IMR-90 (cell line): ENCODE results near the gene L1CAM. TPM values are rescaled to one million over a fixed set of nuclear protein-coding genes. Genes with fewer than 3 reads are reported as not detected.

Experiments used
- ATAC-seq: fragments of 200-7000 bp; cut with Tn5 transposase; 2 replicates; pipeline ENCODE4 v1.9.1; 2020; ENCODE audit warnings: low read depth, mild to moderate bottlenecking, moderate library complexity
- BruUV-seq: library from RNA; stranded (reverse); fragments of 400-500 nt; replicated peaks from 2 replicates; lab custom pipeline; 2021; lab: Mats Ljungman, UMichigan
- CTCF ChIA-PET: fragments of 300-600 bp; formaldehyde crosslinking; extraction: SDS; loops from one replicate; lab custom pipeline; 2021; ENCODE audit warnings: antibody characterized with exemption; lab: Yijun Ruan, JAX
- POLR2A ChIA-PET: fragments of 300-600 bp; sonication (Branson Sonifier 250); formaldehyde crosslinking; loops from one replicate; lab custom pipeline; 2022; ENCODE audit warnings: antibody characterized with exemption; ENCODE audit not compliant: unreplicated experiment; lab: Charles Lee
- DNase-seq: peaks from one replicate; pipeline ENCODE4 v3.0.0; 2013
- H2AFZ ChIP-seq: replicated peaks from 2 replicates; pipeline ENCODE3; 2013; ENCODE audit warnings: low read length, mild to moderate bottlenecking; ENCODE audit not compliant: poor library complexity
- H2AK5ac ChIP-seq: 2 replicates; pipeline ENCODE4 v1.6.1; 2013; ENCODE audit warnings: low read depth, low read length, inconsistent platforms
- H2AK9ac ChIP-seq: replicated peaks from 2 replicates; pipeline ENCODE3; 2013; ENCODE audit warnings: mild to moderate bottlenecking, low read depth, low read length, moderate library complexity; ENCODE audit not compliant: poor library complexity
- H2BK120ac ChIP-seq: 2 replicates; pipeline ENCODE4 v1.6.1; 2013; ENCODE audit warnings: low read depth, low read length, inconsistent platforms
- H2BK15ac ChIP-seq: 3 replicates; pipeline ENCODE4 v1.6.1; 2013; ENCODE audit warnings: low read depth, low read length, inconsistent platforms
- H2BK20ac ChIP-seq: 2 replicates; pipeline ENCODE4 v1.6.1; 2013; ENCODE audit warnings: low read depth, mild to moderate bottlenecking, inconsistent platforms, low read length, moderate library complexity
- H2BK5ac ChIP-seq: 2 replicates; pipeline ENCODE4 v1.6.1; 2013; ENCODE audit warnings: mild to moderate bottlenecking, low read depth, low read length, inconsistent platforms; ENCODE audit not compliant: poor library complexity, severe bottlenecking
- H3K14ac ChIP-seq: replicated peaks from 2 replicates; pipeline ENCODE4 v1.6.1; 2013; ENCODE audit warnings: low read depth, low read length, inconsistent platforms
- H3K18ac ChIP-seq: 2 replicates; pipeline ENCODE4 v1.6.1; 2013; ENCODE audit warnings: low read depth, low read length, control low read depth
- H3K23ac ChIP-seq: 2 replicates; pipeline ENCODE4 v1.6.1; 2013; ENCODE audit warnings: low read depth, low read length, inconsistent platforms
- H3K27ac ChIP-seq: 2 replicates; pipeline ENCODE4 v1.5.1; 2013; ENCODE audit warnings: mild to moderate bottlenecking, control low read depth, low read length; ENCODE audit not compliant: insufficient read depth
- H3K27me3 ChIP-seq: 2 replicates; pipeline ENCODE4 v1.6.1; 2013; ENCODE audit warnings: low read length; ENCODE audit not compliant: control insufficient read depth, insufficient read depth
- H3K36me3 ChIP-seq: 2 replicates; pipeline ENCODE4 v1.6.1; 2013; ENCODE audit warnings: low read length, mixed read lengths; ENCODE audit not compliant: control insufficient read depth, insufficient read depth
- H3K4ac ChIP-seq: 2 replicates; pipeline ENCODE4 v1.6.1; 2013; ENCODE audit warnings: low read depth, low read length, inconsistent platforms
- H3K4me1 ChIP-seq: 2 replicates; pipeline ENCODE4 v1.6.1; 2013; ENCODE audit warnings: low read length, mixed read lengths; ENCODE audit not compliant: control insufficient read depth, insufficient read depth
- H3K4me2 ChIP-seq: 2 replicates; pipeline ENCODE4 v1.6.1; 2013; ENCODE audit warnings: low read depth, mild to moderate bottlenecking, control low read depth, low read length, moderate library complexity
- H3K4me3 ChIP-seq: 2 replicates; pipeline ENCODE4 v1.5.1; 2013; ENCODE audit warnings: low read depth, mild to moderate bottlenecking, control low read depth, low read length, moderate library complexity; ENCODE audit not compliant: insufficient read depth
- H3K56ac ChIP-seq: 2 replicates; pipeline ENCODE4 v1.6.1; 2013; ENCODE audit warnings: low read length, inconsistent platforms; ENCODE audit not compliant: insufficient read depth; ENCODE audit errors: extremely low read depth
- H3K79me1 ChIP-seq, 2 experiments: 2 replicates each; pipeline ENCODE4 v1.6.1; 2013; ENCODE audit warnings: low read length in 2 of 2, inconsistent platforms in 1 of 2, low read depth in 1 of 2
- H3K9ac ChIP-seq: 2 replicates; pipeline ENCODE4 v1.6.1; 2013; ENCODE audit warnings: low read depth, low read length, control low read depth
- H3K9me1 ChIP-seq: 2 replicates; pipeline ENCODE4 v1.6.1; 2013; ENCODE audit warnings: low read length, inconsistent platforms; ENCODE audit not compliant: insufficient read depth
- H3K9me3 ChIP-seq: 2 replicates; pipeline ENCODE4 v1.6.1; 2013; ENCODE audit warnings: low read length; ENCODE audit not compliant: control insufficient read depth, insufficient read depth
- H4K20me1 ChIP-seq: 2 replicates; pipeline ENCODE4 v1.6.1; 2013; ENCODE audit warnings: low read length, inconsistent platforms; ENCODE audit not compliant: insufficient read depth
- H4K5ac ChIP-seq: 2 replicates; pipeline ENCODE4 v1.6.1; 2013; ENCODE audit warnings: mild to moderate bottlenecking, low read depth, low read length, control low read depth
- H4K8ac ChIP-seq, 2 experiments: 2 replicates each; pipeline ENCODE4 v1.6.1; 2013; ENCODE audit warnings: low read depth in 2 of 2, low read length in 2 of 2, control low read depth in 1 of 2, inconsistent platforms in 1 of 2
- H4K91ac ChIP-seq: 2 replicates; pipeline ENCODE4 v1.6.1; 2013; ENCODE audit warnings: low read depth, low read length, inconsistent platforms; ENCODE audit not compliant: insufficient read depth
- CHD1 ChIP-seq: IDR thresholded peaks from 2 replicates; pipeline ENCODE4 v1.6.1; 2012; ENCODE audit warnings: low read depth, low read length, improper control_type of control experiment
- FOS ChIP-seq: fragments of 150-350 bp; IDR thresholded peaks from 2 replicates; pipeline ENCODE4 v1.6.1; 2016; ENCODE audit warnings: low read depth, low read length
- MXI1 ChIP-seq: IDR thresholded peaks from 2 replicates; pipeline ENCODE4 v1.6.1; 2012; ENCODE audit warnings: low read depth, mild to moderate bottlenecking, low read length, moderate library complexity, borderline replicate concordance
- POLR2A ChIP-seq: IDR thresholded peaks from 2 replicates; pipeline ENCODE4 v1.6.1; 2012; ENCODE audit warnings: mild to moderate bottlenecking, low read depth, low read length
- RAD21 ChIP-seq: IDR thresholded peaks from 2 replicates; pipeline ENCODE4 v1.6.1; 2012; ENCODE audit warnings: low read length, improper control_type of control experiment
- SMC3 ChIP-seq: fragments of 150-350 bp; IDR thresholded peaks from 2 replicates; pipeline ENCODE4 v1.6.1; 2016; ENCODE audit warnings: low read depth, mild to moderate bottlenecking, antibody characterized with exemption, low read length, moderate library complexity
- WGBS, 2 experiments: methylation state at CpG; one replicate each; pipeline versions ENCODE4 v1.1.5 to v1.1.7; 2013; ENCODE audit warnings: missing lambda C conversion rate in 2 of 2; ENCODE audit not compliant: insufficient read length in 1 of 2; ENCODE audit errors: extremely low coverage in 2 of 2; 5-methylcytosine and 5-hydroxymethylcytosine counted together
- dilution Hi-C: fragments of 300-500 bp; cut with HindIII; formaldehyde crosslinking; loops from one replicate; pipeline ENCODE4 v1.14.3; 2018; ENCODE audit warnings: low sequenced_read_pairs; ENCODE audit not compliant: unreplicated experiment
- in situ Hi-C: fragments of 300-500 bp; cut with MboI; formaldehyde crosslinking; loops from 3 replicates; pipeline ENCODE4 v1.14.3; 2019; ENCODE audit warnings: low sequenced_read_pairs, inconsistent platforms, mixed read lengths
- intact Hi-C: fragments of 100-400 bp; cut with micrococcal nuclease; formaldehyde crosslinking; loops from 2 replicates; pipeline ENCODE4 v1.10.0; 2022
- polyA plus RNA-seq, 3 experiments: library from polyadenylated mRNA; depleted of rRNA; stranded (reverse); fragments of >200 nt; gene quantifications; 2 replicates each; pipeline ENCODE4 v1.2.3, GENCODE V29; 2012; ENCODE audit warnings: low replicate concordance in 1 of 3
- total RNA-seq: library from RNA; depleted of rRNA; stranded (reverse); fragments of >200 nt; gene quantifications from 2 replicates; pipeline ENCODE4 v1.2.3, GENCODE V29; 2012
- TF ChIP-seq, protein P1 (sequence below): conservative IDR thresholded peaks from 2 replicates; pipeline ENCODE4 v1.5.1; 2012; ENCODE audit warnings: mild to moderate bottlenecking, low read depth, low read length, improper control_type of control experiment
- TF ChIP-seq, protein P2 (sequence below): fragments of 150-350 bp; IDR thresholded peaks from 2 replicates; pipeline ENCODE4 v1.6.1; 2016; ENCODE audit warnings: low read depth, mild to moderate bottlenecking, low read length, moderate library complexity, borderline replicate concordance
- TF ChIP-seq, protein P3 (sequence below): fragments of 150-350 bp; IDR thresholded peaks from 2 replicates; pipeline ENCODE4 v1.6.1; 2017; ENCODE audit warnings: mild to moderate bottlenecking, antibody characterized with exemption, low read length, low read depth

The L1CAM gene
- total and polyA plus RNA-seq, 2 of the 4 experiments (the other 2 are of a cell fraction) = 0.36 to 1.9 TPM

GRCh38 chrX:153861733-153862310, 24.2 kb downstream of the L1CAM start:
- H4K5ac ChIP-seq = no peak overlapping the region
- no peak overlapping the region for H3K9ac ChIP-seq
- no TSS peak for BruUV-seq
- H3K23ac ChIP-seq = no peak overlapping the region
- ATAC-seq (no peak), DNase-seq (no peak)
- ChIA-PET CTCF (no interaction called here), POLR2A (no interaction called here)
- H3K27me3 ChIP-seq = peaks cover 30% of the 10 kb centered on the region; the same call in 1 of the 2 replicates
- H3K4me1 ChIP-seq = no peaks in the 10 kb centered on the region
- no peak overlapping the region for H3K4me3 ChIP-seq
- H4K20me1 ChIP-seq = no peaks in the 10 kb centered on the region
- no peak overlapping the region for H2BK15ac ChIP-seq
- dilution Hi-C loops (no loop called here), in situ Hi-C loops (no loop called here), intact Hi-C loops (no loop called here)
- no peak overlapping the region for H3K18ac ChIP-seq
- no peak overlapping the region for H2AFZ ChIP-seq
- H3K4me2 ChIP-seq = no peak overlapping the region
- no peak overlapping the region for H2AK5ac ChIP-seq
- no peak overlapping the region for H2BK20ac ChIP-seq
- peaks cover 6% of the 10 kb centered on the region for H3K9me3 ChIP-seq
- TF ChIP-seq MXI1 = no peak
- TF ChIP-seq, protein P1, sequence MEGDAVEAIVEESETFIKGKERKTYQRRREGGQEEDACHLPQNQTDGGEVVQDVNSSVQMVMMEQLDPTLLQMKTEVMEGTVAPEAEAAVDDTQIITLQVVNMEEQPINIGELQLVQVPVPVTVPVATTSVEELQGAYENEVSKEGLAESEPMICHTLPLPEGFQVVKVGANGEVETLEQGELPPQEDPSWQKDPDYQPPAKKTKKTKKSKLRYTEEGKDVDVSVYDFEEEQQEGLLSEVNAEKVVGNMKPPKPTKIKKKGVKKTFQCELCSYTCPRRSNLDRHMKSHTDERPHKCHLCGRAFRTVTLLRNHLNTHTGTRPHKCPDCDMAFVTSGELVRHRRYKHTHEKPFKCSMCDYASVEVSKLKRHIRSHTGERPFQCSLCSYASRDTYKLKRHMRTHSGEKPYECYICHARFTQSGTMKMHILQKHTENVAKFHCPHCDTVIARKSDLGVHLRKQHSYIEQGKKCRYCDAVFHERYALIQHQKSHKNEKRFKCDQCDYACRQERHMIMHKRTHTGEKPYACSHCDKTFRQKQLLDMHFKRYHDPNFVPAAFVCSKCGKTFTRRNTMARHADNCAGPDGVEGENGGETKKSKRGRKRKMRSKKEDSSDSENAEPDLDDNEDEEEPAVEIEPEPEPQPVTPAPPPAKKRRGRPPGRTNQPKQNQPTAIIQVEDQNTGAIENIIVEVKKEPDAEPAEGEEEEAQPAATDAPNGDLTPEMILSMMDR = no peak
- no peak for TF ChIP-seq FOS
- no peak for TF ChIP-seq CHD1
- TF ChIP-seq, protein P2, sequence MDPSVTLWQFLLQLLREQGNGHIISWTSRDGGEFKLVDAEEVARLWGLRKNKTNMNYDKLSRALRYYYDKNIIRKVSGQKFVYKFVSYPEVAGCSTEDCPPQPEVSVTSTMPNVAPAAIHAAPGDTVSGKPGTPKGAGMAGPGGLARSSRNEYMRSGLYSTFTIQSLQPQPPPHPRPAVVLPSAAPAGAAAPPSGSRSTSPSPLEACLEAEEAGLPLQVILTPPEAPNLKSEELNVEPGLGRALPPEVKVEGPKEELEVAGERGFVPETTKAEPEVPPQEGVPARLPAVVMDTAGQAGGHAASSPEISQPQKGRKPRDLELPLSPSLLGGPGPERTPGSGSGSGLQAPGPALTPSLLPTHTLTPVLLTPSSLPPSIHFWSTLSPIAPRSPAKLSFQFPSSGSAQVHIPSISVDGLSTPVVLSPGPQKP = no peak
- no peak for TF ChIP-seq SMC3
- TF ChIP-seq, protein P3, sequence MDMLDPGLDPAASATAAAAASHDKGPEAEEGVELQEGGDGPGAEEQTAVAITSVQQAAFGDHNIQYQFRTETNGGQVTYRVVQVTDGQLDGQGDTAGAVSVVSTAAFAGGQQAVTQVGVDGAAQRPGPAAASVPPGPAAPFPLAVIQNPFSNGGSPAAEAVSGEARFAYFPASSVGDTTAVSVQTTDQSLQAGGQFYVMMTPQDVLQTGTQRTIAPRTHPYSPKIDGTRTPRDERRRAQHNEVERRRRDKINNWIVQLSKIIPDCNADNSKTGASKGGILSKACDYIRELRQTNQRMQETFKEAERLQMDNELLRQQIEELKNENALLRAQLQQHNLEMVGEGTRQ = no peak
- TF ChIP-seq RAD21 = no peak
- no peak for TF ChIP-seq POLR2A
- no peak overlapping the region for H2BK120ac ChIP-seq
- H2AK9ac ChIP-seq = no peak overlapping the region
- H3K27ac ChIP-seq = no peak overlapping the region
- no peak overlapping the region for H4K8ac ChIP-seq
- no peak overlapping the region for H3K56ac ChIP-seq
- no peaks in the 10 kb centered on the region for H3K36me3 ChIP-seq
- no peak overlapping the region for H3K4ac ChIP-seq
- H4K91ac ChIP-seq = no peak overlapping the region
- WGBS, 2 experiments = 51% methylated on average over 10 of the region's 21 CpGs; no CpG with 5 or more reads in 1 of the 2 experiments
- no peak overlapping the region for H3K14ac ChIP-seq
- no peaks in the 10 kb centered on the region for H3K9me1 ChIP-seq
- H2BK5ac ChIP-seq = no peak overlapping the region
- no peaks in the 10 kb centered on the region for H3K79me1 ChIP-seq
